Vagina (tissue), 2 donors: ENCODE results near the gene KLHL40.

Experiments used
- CTCF ChIP-seq, 3 experiments: fragments of 450-650 bp in 2 of 3; fragments of 200-600 bp in 1 of 3; sonication (generic) in 1 of 3; IDR thresholded peaks; one replicate each; pipeline ENCODE4 v1.5.1; 2017 to 2019; ENCODE audit warnings: antibody characterized with exemption in 3 of 3, mild to moderate bottlenecking in 2 of 3, moderate library complexity in 2 of 3
- POLR2A ChIP-seq, 2 donors: fragments of 450-650 bp; IDR thresholded peaks; one replicate each; pipeline ENCODE4 v1.6.1; 2017; ENCODE audit warnings: antibody characterized with exemption in 2 of 2, mild to moderate bottlenecking in 2 of 2, moderate library complexity in 2 of 2
- POLR2AphosphoS5 ChIP-seq, 2 donors: sonication (generic); formaldehyde crosslinking; IDR thresholded peaks; one replicate each; pipeline ENCODE4 v1.9.0; 2017; ENCODE audit warnings: antibody characterized with exemption in 2 of 2, mild to moderate bottlenecking in 2 of 2, low read depth in 1 of 2; ENCODE audit not compliant: insufficient read depth in 1 of 2

DNA sequence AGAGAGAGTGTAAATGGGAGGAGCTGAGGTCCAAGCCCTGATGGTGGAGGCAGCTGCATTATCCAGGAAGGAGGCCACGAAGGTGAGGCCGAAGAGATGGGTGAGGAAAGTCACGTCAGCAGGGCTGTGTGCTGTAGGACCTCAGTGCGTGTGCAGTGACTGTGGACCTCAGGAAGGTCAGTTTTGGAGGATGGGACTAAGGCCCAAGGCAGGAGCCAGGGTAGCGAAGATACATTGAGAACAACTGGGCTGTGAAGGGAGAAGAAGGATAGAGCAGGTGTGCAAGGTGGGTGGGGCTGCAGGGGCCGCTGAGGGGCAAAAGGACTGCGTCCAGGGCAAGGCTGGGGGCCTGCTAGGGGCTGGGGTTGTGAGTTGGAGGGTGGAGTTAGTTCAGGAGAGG lies 4.9 kb downstream of the KLHL40 start:
- no peak for TF ChIP-seq CTCF (IDR thresholded peaks at IDR 0.05)
- TF ChIP-seq POLR2AphosphoS5 (IDR thresholded peaks at IDR 0.05; ENCODE audit: insufficient read depth in 1 of 2, low read depth in 1 of 2) = no peak
- no peak for TF ChIP-seq POLR2A (IDR thresholded peaks at IDR 0.05)
